ENCODE data around the gene FBH1. TPM values are rescaled to one million over a fixed set of nuclear protein-coding genes. Genes with fewer than 3 reads are reported as not detected.

The FBH1 gene
- total and polyA plus RNA-seq, 9 of the 15 experiments (the other 6 are each of a cell fraction or from before 2014, with no cell fraction given): 13.4 to 108 (median 77.8) TPM

DNA sequence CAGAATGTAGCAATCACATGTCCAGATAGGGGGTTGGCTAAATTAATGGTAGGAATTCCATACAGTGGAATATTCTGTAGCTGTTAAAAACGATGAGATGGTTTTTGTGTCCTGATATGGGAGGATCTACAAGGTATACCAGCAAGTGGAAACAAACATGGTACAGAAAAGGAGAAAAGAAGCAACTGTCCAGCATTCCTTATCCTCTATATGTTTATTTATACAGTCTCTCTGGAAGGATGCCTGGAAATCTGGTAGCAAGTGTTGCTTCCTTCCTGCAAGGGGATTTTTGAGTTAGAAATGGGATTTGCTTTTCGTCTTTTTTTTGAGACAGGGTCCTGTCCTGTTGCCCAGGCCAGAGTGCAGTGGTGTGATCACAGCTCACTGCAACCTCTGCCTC, 68.0 kb downstream of the FBH1 start:
- H2AFZ ChIP-seq (ENCODE audit: low read depth, low read length): no peak overlapping the region
- H3K36me3 ChIP-seq (ENCODE audit: control insufficient read depth, insufficient read depth, low read length): peaks cover 17% of the 10 kb centered on the region; the same call in 2 of the 3 replicates
- ATAC-seq: no peak
- DNase-seq (ENCODE audit: extremely low read depth in 1 of 4, low spot score in 3 of 4): no peak
- no peak overlapping the region for H3K9ac ChIP-seq (ENCODE audit: insufficient read depth in 1 of 2, low read depth in 2 of 2, low read length in 2 of 2)
- in situ Hi-C loops (cut with MboI): no loop called here
- intact Hi-C loops (cut with micrococcal nuclease): no loop called here
- H4K20me1 ChIP-seq (replicated peaks; ENCODE audit: control insufficient read depth, insufficient read depth, low read length): no peaks in the 10 kb centered on the region
- peaks cover 10% of the 10 kb centered on the region for H3K9me1 ChIP-seq (ENCODE audit: control insufficient read depth, insufficient read depth, low read length)
- H3K79me2 ChIP-seq (ENCODE audit: control insufficient read depth, insufficient read depth, low read length): no peaks in the 10 kb centered on the region
- no peak overlapping the region for H3K27ac ChIP-seq (ENCODE audit: extremely low read depth, low read depth, low read length)
- BruUV-seq (replicated peaks): no TSS peak
- peaks cover 6 to 19% of the 10 kb centered on the region in 2 experiments; a peak in 4 of 5 replicates for H3K4me1 ChIP-seq (replicated peaks in 1 of 2; ENCODE audit: control insufficient read depth in 2 of 2, insufficient read depth in 2 of 2, low read length in 2 of 2)
- H3K4me2 ChIP-seq (ENCODE audit: insufficient read depth, low read length): no peak overlapping the region
- no peak for FAIRE-seq
- ChIA-PET CTCF (ENCODE audit: low intra/inter-chr PET ratio) (no interaction called here), POLR2A (interaction anchor here (1.2 kb wide), 1 partner anchor 70 kb away, joined by 3 read pairs; no protein-coding TSS in a partner anchor)
- H3K27me3 ChIP-seq (ENCODE audit: control insufficient read depth in 2 of 2, insufficient read depth in 2 of 2, low read length in 2 of 2): no peaks in the 10 kb centered on the region
- 49% methylated on average over 2 of the region's 2 CpGs for WGBS (ENCODE audit: insufficient coverage, low coverage, missing lambda C conversion rate)
- H3K4me3 ChIP-seq: no peak overlapping the region
- H3K9me3 ChIP-seq (replicated peaks; ENCODE audit: control insufficient read depth, insufficient read depth, low read depth, low read length): no peaks in the 10 kb centered on the region
- TF ChIP-seq U2AF2 (optimal IDR thresholded peaks at IDR 0.05; ENCODE audit: low read depth, low read length): no peak
- TF ChIP-seq NFE2 (IDR thresholded peaks at IDR 0.05; ENCODE audit: low read depth): no peak
- no peak for TF ChIP-seq THRAP3 (IDR thresholded peaks at IDR 0.05; ENCODE audit: borderline replicate concordance)

- intact Hi-C loops (cut with micrococcal nuclease) (no loop called here), in situ Hi-C loops (cut with MboI) (no loop called here)
- Histone ChIP-seq H3K4me3 (no peak overlapping the region), H3K4me2 (ENCODE audit: insufficient read depth, low read length) (no peak overlapping the region), H3K9me3 (replicated peaks; ENCODE audit: control insufficient read depth, insufficient read depth, low read depth, low read length) (no peaks in the 10 kb centered on the region), H3K36me3 (ENCODE audit: control insufficient read depth, insufficient read depth, low read length) (peaks cover 17% of the 10 kb centered on the region; the same call in 2 of the 3 replicates), H4K20me1 (replicated peaks; ENCODE audit: control insufficient read depth, insufficient read depth, low read length) (no peaks in the 10 kb centered on the region), H3K27me3 (ENCODE audit: control insufficient read depth in 2 of 2, insufficient read depth in 2 of 2, low read length in 2 of 2) (no peaks in the 10 kb centered on the region), H3K4me1 (replicated peaks in 1 of 2; ENCODE audit: control insufficient read depth in 2 of 2, insufficient read depth in 2 of 2, low read length in 2 of 2) (peaks cover 6 to 19% of the 10 kb centered on the region in 2 experiments; a peak in 4 of 5 replicates), H3K9ac (ENCODE audit: insufficient read depth in 1 of 2, low read depth in 2 of 2, low read length in 2 of 2) (no peak overlapping the region), H2AFZ (ENCODE audit: low read depth, low read length) (no peak overlapping the region), H3K9me1 (ENCODE audit: control insufficient read depth, insufficient read depth, low read length) (peaks cover 10% of the 10 kb centered on the region), H3K27ac (ENCODE audit: extremely low read depth, low read depth, low read length) (no peak overlapping the region), H3K79me2 (ENCODE audit: control insufficient read depth, insufficient read depth, low read length) (no peaks in the 10 kb centered on the region)
- no TSS peak for BruUV-seq (replicated peaks)
- POLR2A ChIA-PET: interaction anchor here (0.7 to 3.0 kb wide), 4 partner anchors 13 to 176 kb away, joined by 3 to 16 read pairs (median 3); no protein-coding TSS in a partner anchor
- WGBS (ENCODE audit: insufficient coverage, low coverage, missing lambda C conversion rate): 35% methylated on average over 6 of the region's 6 CpGs
- CTCF ChIA-PET (ENCODE audit: low intra/inter-chr PET ratio): no interaction called here
- FAIRE-seq: peak; percentile 55
- DNase-seq (ENCODE audit: extremely low read depth in 1 of 4, low spot score in 3 of 4): no peak
- ATAC-seq: no peak
- TF ChIP-seq PRDM10 (IDR thresholded peaks at IDR 0.05; ENCODE audit: partially characterized antibody) (no peak), LARP7 (IDR thresholded peaks at IDR 0.05) (0 out of 2 replicates have a peak, but pooled peaks have one; percentile 15), FOSL1 (tag; conservative IDR thresholded peaks at IDR 0.05) (no peak), C11orf30 (IDR thresholded peaks at IDR 0.05; ENCODE audit: low read depth) (peak; percentile 71), NBN (IDR thresholded peaks at IDR 0.05; ENCODE audit: low read depth) (peak; percentile 21; the same call in 1 of the 2 replicates), ELK3 (CRISPR knock-in tag; IDR thresholded peaks at IDR 0.05) (no peak), ATF3 (IDR thresholded peaks at IDR 0.05) (0 out of 2 replicates have a peak, but pooled peaks have one; percentile 28), ATF3 (CRISPR knock-in tag; conservative IDR thresholded peaks at IDR 0.05) (no peak)
Observed at GRCh38 chr10:5958675-5959074, 68.6 kb downstream of the FBH1 start.

All from K562 (cell line).